ENCODE data around the gene CD2BP2. TPM values are rescaled to one million over a fixed set of nuclear protein-coding genes. Genes with fewer than 3 reads are reported as not detected.

Gene CD2BP2
- total and polyA plus RNA-seq, 2 of the 8 experiments (the other 6 are each of a cell fraction or from before 2014, with no cell fraction given): 22.4 to 55.3 TPM

DNA sequence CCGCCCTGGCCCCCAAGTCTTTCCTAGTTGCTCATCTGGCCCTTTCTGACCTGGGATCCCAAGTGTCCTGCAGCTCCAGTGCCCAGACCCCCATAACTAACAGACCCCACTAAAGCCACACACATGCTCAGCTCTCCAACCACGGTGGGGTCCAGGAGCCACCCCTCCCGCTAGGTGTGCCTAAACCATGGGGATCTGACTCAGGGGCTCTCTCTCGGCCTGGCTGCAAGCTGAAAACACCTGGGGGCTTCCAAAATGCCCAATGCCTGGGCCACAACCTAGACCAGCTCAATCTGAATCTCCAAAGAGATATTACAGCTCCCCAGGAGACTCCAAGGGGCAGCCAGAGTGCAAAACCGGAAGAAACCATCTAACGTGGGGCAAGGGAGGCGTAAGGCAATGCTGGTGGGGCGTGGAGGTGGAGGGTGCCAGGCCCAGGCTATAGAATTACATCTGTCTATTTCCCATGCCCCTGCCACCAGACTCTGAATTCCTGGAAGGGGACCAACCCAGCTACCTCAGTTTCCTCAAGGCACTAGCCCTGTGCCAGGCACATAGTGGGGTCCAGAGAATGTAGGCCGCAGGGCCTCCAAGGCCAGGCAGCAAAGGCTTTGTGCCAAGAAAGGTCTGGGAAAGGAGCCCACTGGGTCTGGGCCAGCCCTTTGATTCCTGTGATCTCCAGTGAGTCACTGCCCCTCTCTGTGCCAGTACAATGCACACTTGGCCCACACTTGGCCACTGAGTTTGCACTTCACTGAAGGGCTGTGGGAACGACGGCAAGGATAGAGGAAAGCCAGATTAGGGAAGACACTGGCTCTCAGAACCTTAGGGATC, 3.3 kb downstream of the CD2BP2 start:
- ChIA-PET POLR2A (ENCODE audit: partially characterized antibody) (interaction anchor here (0.6 to 6.1 kb wide), 4 partner anchors 10 to 44 kb away, joined by 3 to 47 read pairs (median 4); partner anchors contain the start of gene ZNF48), CTCF (ENCODE audit: partially characterized antibody) (interaction anchor here (0.9 to 1.0 kb wide), 2 partner anchors 8 to 58 kb away, joined by 3 read pairs; no protein-coding TSS in a partner anchor)
- TF ChIP-seq HDAC6 (IDR thresholded peaks at IDR 0.05; ENCODE audit: low read depth, low read length): no peak
- TF ChIP-seq SUZ12 (IDR thresholded peaks at IDR 0.05; ENCODE audit: low read length): no peak
- TF ChIP-seq TCF12 (IDR thresholded peaks at IDR 0.05; ENCODE audit: low read depth, low read length): no peak
- no peak for TF ChIP-seq KDM5A (IDR thresholded peaks at IDR 0.05; ENCODE audit: low read length)
- TF ChIP-seq CBX5 (IDR thresholded peaks at IDR 0.05; ENCODE audit: low read depth, low read length): no peak
- TF ChIP-seq NRF1 (IDR thresholded peaks at IDR 0.05; ENCODE audit: low read depth, low read length): no peak
- no peak for TF ChIP-seq BCL11A (IDR thresholded peaks at IDR 0.05; ENCODE audit: low read depth in 2 of 2, low read length in 2 of 2)
- TF ChIP-seq SIX5 (IDR thresholded peaks at IDR 0.05; ENCODE audit: low read depth, low read length): no peak
- TF ChIP-seq, protein P1, sequence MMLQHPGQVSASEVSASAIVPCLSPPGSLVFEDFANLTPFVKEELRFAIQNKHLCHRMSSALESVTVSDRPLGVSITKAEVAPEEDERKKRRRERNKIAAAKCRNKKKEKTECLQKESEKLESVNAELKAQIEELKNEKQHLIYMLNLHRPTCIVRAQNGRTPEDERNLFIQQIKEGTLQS (IDR thresholded peaks at IDR 0.05; ENCODE audit: insufficient read depth, low read depth, low read length): no peak
- TF ChIP-seq TBP (IDR thresholded peaks at IDR 0.05; ENCODE audit: low read depth, low read length): no peak
- no peak for TF ChIP-seq TEAD4 (IDR thresholded peaks at IDR 0.05; ENCODE audit: low read depth, low read length)
- 93% methylated on average over 11 of the region's 11 CpGs; no CpG with 5 or more reads in 1 of the 2 experiments for WGBS, 2 experiments (ENCODE audit: extremely low coverage in 1 of 2, insufficient coverage in 1 of 2, insufficient read length in 1 of 2, insufficient replicate concordance in 2 of 2, low coverage in 1 of 2, low lambda C conversion rate in 2 of 2, missing lambda C conversion rate in 1 of 2)
- no peak overlapping the region for H3K4me3 ChIP-seq (ENCODE audit: extremely low read depth in 1 of 4, insufficient read depth in 2 of 4, low read depth in 3 of 4, low read length in 4 of 4)
- H4K20me1 ChIP-seq (replicated peaks in 1 of 2; ENCODE audit: control insufficient read depth in 1 of 2, insufficient read depth in 2 of 2, low read length in 2 of 2): peaks cover 0 to 3% of the 10 kb centered on the region in 2 experiments
- H4K8ac ChIP-seq (ENCODE audit: extremely low read depth, insufficient read depth, low read length): no peak overlapping the region
- no peak overlapping the region for H2BK5ac ChIP-seq (ENCODE audit: low read depth, low read length)
- no peak overlapping the region for H4K5ac ChIP-seq (ENCODE audit: insufficient read length, low read depth, low read length)
- no peak overlapping the region for H3K18ac ChIP-seq (ENCODE audit: extremely low read depth, low read length)
- H3K23ac ChIP-seq (ENCODE audit: insufficient read length): no peak overlapping the region
- peaks cover 11% of the 10 kb centered on the region for H3K23me2 ChIP-seq (ENCODE audit: low read depth, low read length)
- H3K79me1 ChIP-seq (ENCODE audit: low read depth, low read length): no peaks in the 10 kb centered on the region; the same call in 1 of the 2 replicates
- no peak overlapping the region for H2AFZ ChIP-seq (ENCODE audit: low read length)
- H3K4me1 ChIP-seq (replicated peaks in 1 of 4; ENCODE audit: control insufficient read depth in 3 of 4, insufficient read depth in 4 of 4, low read length in 3 of 4): peaks cover 0 to 12% (median 5%) of the 10 kb centered on the region in 4 experiments; a peak in 5 of 7 replicates
- H3K27ac ChIP-seq (ENCODE audit: low read depth, low read length): no peak overlapping the region
- no peak overlapping the region for H2BK15ac ChIP-seq (ENCODE audit: low read length)
- H4K91ac ChIP-seq (replicated peaks; ENCODE audit: insufficient read length, low read length): no peak overlapping the region
- no peak overlapping the region for H2AK5ac ChIP-seq (ENCODE audit: low read depth, low read length)
- no peak overlapping the region for H3K4ac ChIP-seq (replicated peaks; ENCODE audit: insufficient read length, low read depth, low read length)
- H3K4me2 ChIP-seq (ENCODE audit: insufficient read depth in 1 of 2, low read depth in 2 of 2, low read length in 2 of 2): no peak overlapping the region
- peaks cover 11 to 37% (median 31%) of the 10 kb centered on the region in 4 experiments for H3K36me3 ChIP-seq (ENCODE audit: control insufficient read depth in 2 of 4, insufficient read depth in 4 of 4, low read length in 3 of 4)
- no peaks in the 10 kb centered on the region for H3K27me3 ChIP-seq (replicated peaks in 1 of 4; ENCODE audit: control insufficient read depth in 3 of 4, extremely low read depth in 1 of 4, insufficient read depth in 3 of 4, low read length in 3 of 4)
- no peak overlapping the region for H3K9ac ChIP-seq (replicated peaks in 1 of 4; ENCODE audit: extremely low read depth in 1 of 4, low read depth in 3 of 4, low read length in 3 of 4)
- H3K56ac ChIP-seq (replicated peaks; ENCODE audit: insufficient read length, low read depth, low read length): no peak overlapping the region
- no peaks in the 10 kb centered on the region for H3K9me3 ChIP-seq (ENCODE audit: insufficient read depth in 2 of 2, low read depth in 1 of 2, low read length in 1 of 2)
- no peak for FAIRE-seq
- no peak for DNase-seq (ENCODE audit: low read depth in 1 of 2, low spot score in 2 of 2)
- H2BK120ac ChIP-seq (replicated peaks; ENCODE audit: low read depth, low read length): no peak overlapping the region
- H2BK20ac ChIP-seq (ENCODE audit: low read length): no peak overlapping the region
- no peak overlapping the region for H2BK12ac ChIP-seq (ENCODE audit: low read depth, low read length)
- peaks cover 0 to 14% of the 10 kb centered on the region in 2 experiments; a peak in 2 of 4 replicates for H3K79me2 ChIP-seq (ENCODE audit: control insufficient read depth in 1 of 2, insufficient read depth in 2 of 2, low read length in 2 of 2)
- H3K14ac ChIP-seq (ENCODE audit: insufficient read length): no peak overlapping the region

All from H1 (cell line).